Transverse colon (tissue), 4 donors: ENCODE results near the gene CENPC.

ENCODE experiments used
- CTCF ChIP-seq, 5 experiments: fragments of 200-600 bp in 3 of 5; fragments of 450-650 bp in 2 of 5; sonication (generic) in 3 of 5; IDR thresholded peaks; 1 replicate in 2 of 5; 2 replicates in 3 of 5; pipeline ENCODE4 v1.5.1; 2016 to 2017; ENCODE audit warnings: antibody characterized with exemption in 5 of 5, inconsistent platforms in 3 of 5, mild to moderate bottlenecking in 2 of 5, moderate library complexity in 1 of 5
- EP300 ChIP-seq: sonication (generic); formaldehyde crosslinking; IDR thresholded peaks from one replicate; pipeline ENCODE4 v1.6.1; 2017; ENCODE audit warnings: antibody characterized with exemption, low read depth
- POLR2A ChIP-seq: fragments of 450-650 bp; IDR thresholded peaks from one replicate; pipeline ENCODE4 v1.6.1; 2016; ENCODE audit warnings: antibody characterized with exemption, mild to moderate bottlenecking, moderate library complexity
- POLR2AphosphoS5 ChIP-seq, 3 donors: sonication (generic); formaldehyde crosslinking; IDR thresholded peaks; one replicate each; pipeline ENCODE4 v1.6.1; 2016; ENCODE audit warnings: antibody characterized with exemption in 3 of 3

GRCh38 chr4:67512501-67512900 is 32.8 kb downstream of the CENPC start:
- TF ChIP-seq CTCF (IDR thresholded peaks at IDR 0.05): no peak
- TF ChIP-seq EP300: no peak
- no peak for TF ChIP-seq POLR2A
- TF ChIP-seq POLR2AphosphoS5 (IDR thresholded peaks at IDR 0.05): no peak
